ENCODE measurements around the gene AKT3. TPM values are rescaled to one million over a fixed set of nuclear protein-coding genes. Genes with fewer than 3 reads are reported as not detected.

Gene AKT3
- total and polyA plus RNA-seq, 4 donors: 7.1 to 53.1 (median 23.8) TPM

GRCh38 chr1:243748227-243748626, 101.8 kb downstream of the AKT3 start:
- H3K27me3 ChIP-seq (ENCODE audit: control insufficient read depth in 3 of 3, insufficient read depth in 3 of 3, low read length in 2 of 3): no peaks in the 10 kb centered on the region
- no peak for TF ChIP-seq CTCF (IDR thresholded peaks at IDR 0.05; ENCODE audit: control extremely low read depth, extremely low read depth)
- no peaks in the 10 kb centered on the region for H3K9me3 ChIP-seq (ENCODE audit: control insufficient read depth in 4 of 4, insufficient read depth in 3 of 4, low read length in 3 of 4)
- H3K4me3 ChIP-seq: no peak overlapping the region
- H3K9ac ChIP-seq (ENCODE audit: insufficient read depth in 1 of 2, low read length in 2 of 2): no peak overlapping the region
- DNase-seq (no peak), ATAC-seq (ENCODE audit: insufficient read depth, low FRiP score) (no peak)
- H3K4me1 ChIP-seq (ENCODE audit: control insufficient read depth in 5 of 5, insufficient read depth in 5 of 5, low read length in 5 of 5): peaks cover 0 to 2% (median 0%) of the 10 kb centered on the region in 5 donors
- H3K27ac ChIP-seq (ENCODE audit: low read depth in 1 of 2, low read length in 1 of 2): no peak overlapping the region
- no peaks in the 10 kb centered on the region for H3K36me3 ChIP-seq (ENCODE audit: control insufficient read depth in 4 of 4, insufficient read depth in 4 of 4, low read length in 4 of 4)

GRCh38 chr1:243746751-243747150, 103.3 kb downstream of the AKT3 start:
- no peak for ATAC-seq (ENCODE audit: insufficient read depth, low FRiP score)
- no peak overlapping the region for H3K4me3 ChIP-seq
- no peaks in the 10 kb centered on the region for H3K36me3 ChIP-seq (ENCODE audit: control insufficient read depth in 4 of 4, insufficient read depth in 4 of 4, low read length in 4 of 4)
- no peak for DNase-seq
- no peaks in the 10 kb centered on the region for H3K27me3 ChIP-seq (ENCODE audit: control insufficient read depth in 3 of 3, insufficient read depth in 3 of 3, low read length in 2 of 3)
- no peak overlapping the region for H3K27ac ChIP-seq (ENCODE audit: low read depth in 1 of 2, low read length in 1 of 2)
- TF ChIP-seq CTCF (IDR thresholded peaks at IDR 0.05; ENCODE audit: control extremely low read depth, extremely low read depth): no peak
- H3K4me1 ChIP-seq (ENCODE audit: control insufficient read depth in 5 of 5, insufficient read depth in 5 of 5, low read length in 5 of 5): peaks cover 0 to 2% (median 0%) of the 10 kb centered on the region in 5 donors
- H3K9me3 ChIP-seq (ENCODE audit: control insufficient read depth in 4 of 4, insufficient read depth in 3 of 4, low read length in 3 of 4): no peaks in the 10 kb centered on the region
- H3K9ac ChIP-seq (ENCODE audit: insufficient read depth in 1 of 2, low read length in 2 of 2): no peak overlapping the region

- ATAC-seq (ENCODE audit: insufficient read depth, low FRiP score): no peak
- WGBS, 2 donors: 90 to 94% methylated on average over 4 of the region's 4 CpGs
- Histone ChIP-seq H3K9ac (ENCODE audit: insufficient read depth in 1 of 2, low read length in 2 of 2) (no peak overlapping the region), H3K36me3 (ENCODE audit: control insufficient read depth in 4 of 4, insufficient read depth in 4 of 4, low read length in 4 of 4) (no peaks in the 10 kb centered on the region), H3K9me3 (ENCODE audit: control insufficient read depth in 4 of 4, insufficient read depth in 3 of 4, low read length in 3 of 4) (no peaks in the 10 kb centered on the region), H3K4me3 (no peak overlapping the region), H3K27ac (ENCODE audit: low read depth in 1 of 2, low read length in 1 of 2) (no peak overlapping the region), H3K27me3 (ENCODE audit: control insufficient read depth in 3 of 3, insufficient read depth in 3 of 3, low read length in 2 of 3) (no peaks in the 10 kb centered on the region), H3K4me1 (ENCODE audit: control insufficient read depth in 5 of 5, insufficient read depth in 5 of 5, low read length in 5 of 5) (peaks cover 0 to 2% (median 0%) of the 10 kb centered on the region in 5 donors)
- no peak for DNase-seq
- no peak for TF ChIP-seq CTCF (IDR thresholded peaks at IDR 0.05; ENCODE audit: control extremely low read depth, extremely low read depth)
Measured at GRCh38 chr1:243745356-243745755, 104.7 kb downstream of the AKT3 start.

- ATAC-seq (ENCODE audit: insufficient read depth, low FRiP score) (no peak), DNase-seq (no peak)
- Histone ChIP-seq H3K27ac (ENCODE audit: low read depth in 1 of 2, low read length in 1 of 2) (no peak overlapping the region), H3K36me3 (ENCODE audit: control insufficient read depth in 4 of 4, insufficient read depth in 4 of 4, low read length in 4 of 4) (no peaks in the 10 kb centered on the region), H3K4me1 (ENCODE audit: control insufficient read depth in 5 of 5, insufficient read depth in 5 of 5, low read length in 5 of 5) (peaks cover 0 to 9% (median 0%) of the 10 kb centered on the region in 5 donors), H3K9ac (ENCODE audit: insufficient read depth in 1 of 2, low read length in 2 of 2) (no peak overlapping the region), H3K4me3 (no peak overlapping the region), H3K27me3 (ENCODE audit: control insufficient read depth in 3 of 3, insufficient read depth in 3 of 3, low read length in 2 of 3) (no peaks in the 10 kb centered on the region), H3K9me3 (ENCODE audit: control insufficient read depth in 4 of 4, insufficient read depth in 3 of 4, low read length in 3 of 4) (no peaks in the 10 kb centered on the region)
- TF ChIP-seq CTCF (IDR thresholded peaks at IDR 0.05; ENCODE audit: control extremely low read depth, extremely low read depth): no peak
- WGBS, 2 donors: 89 to 95% methylated on average over 4 of the region's 4 CpGs
Measured at GRCh38 chr1:243742819-243743218, 107.2 kb downstream of the AKT3 start.
